SKM-1 treated with dmso at 0.1 percent for 144 hours (cell line): ENCODE measurements around the gene SYMPK.

ENCODE experiments used
- DNase-seq: peaks from one replicate; lab custom pipeline; 2025; ENCODE audit not compliant: unreplicated experiment; lab: John Stamatoyannopoulos, UW

SYMPK gene

GRCh38 chr19:45826934-45827333 is 36.0 kb downstream of the SYMPK start:
- no peak for DNase-seq

- no peak for DNase-seq
Observed at GRCh38 chr19:45825917-45826893, 36.7 kb downstream of the SYMPK start.

GRCh38 chr19:45825263-45825605 is 37.7 kb downstream of the SYMPK start:
- DNase-seq = no peak

GRCh38 chr19:45824531-45825262 is 38.2 kb downstream of the SYMPK start:
- no peak for DNase-seq

GRCh38 chr19:45824041-45824471 is 38.9 kb downstream of the SYMPK start:
- DNase-seq = no peak

- no peak for DNase-seq
Observed at GRCh38 chr19:45823182-45823581, 39.8 kb downstream of the SYMPK start.

- DNase-seq = no peak
Observed at GRCh38 chr19:45822716-45823115, 40.2 kb downstream of the SYMPK start.

- DNase-seq = no peak
Observed at GRCh38 chr19:45821570-45821969, 41.4 kb downstream of the SYMPK start.

- no peak for DNase-seq
Observed at GRCh38 chr19:45821103-45821521, 41.8 kb downstream of the SYMPK start.

- DNase-seq = no peak
Observed at GRCh38 chr19:45820413-45821102, 42.4 kb downstream of the SYMPK start.

GRCh38 chr19:45819769-45820168 is 43.2 kb downstream of the SYMPK start:
- no peak for DNase-seq

- DNase-seq = no peak
Observed at GRCh38 chr19:45817725-45818301, 45.1 kb downstream of the SYMPK start.

GRCh38 chr19:45817010-45817724 is 45.8 kb downstream of the SYMPK start:
- peak; percentile 71 for DNase-seq

GRCh38 chr19:45816236-45817009 is 46.5 kb downstream of the SYMPK start:
- DNase-seq = no peak

- no peak for DNase-seq
Observed at GRCh38 chr19:45815481-45816216, 47.3 kb downstream of the SYMPK start.

- DNase-seq = no peak
Observed at GRCh38 chr19:45814851-45815480, 48.0 kb downstream of the SYMPK start, which contains the start of gene RSPH6A. RSPH6A (minus strand) TSS chr19:45815308; CDS start chr19:45815176, 132 bp downstream.

GRCh38 chr19:45814166-45814780 is 48.7 kb downstream of the SYMPK start:
- no peak for DNase-seq

- no peak for DNase-seq
Observed at GRCh38 chr19:45812297-45812696, 50.6 kb downstream of the SYMPK start.
